Type B pancreatic cell (in vitro differentiated cells): ENCODE data around the gene COL26A1. TPM values are rescaled to one million over a fixed set of nuclear protein-coding genes. Genes with fewer than 3 reads are reported as not detected.

Experiments
- DNase-seq: peaks from one replicate; pipeline ENCODE4 v3.0.0; 2021; ENCODE audit warnings: mixed read lengths; ENCODE audit not compliant: unreplicated experiment; ENCODE audit errors: extremely low spot score
- H3K27ac Mint-ChIP-seq: 2 replicates; pipeline ENCODE4 v1.8.0; 2021; ENCODE audit warnings: mild to moderate bottlenecking, mixed read lengths
- H3K27me3 Mint-ChIP-seq: 2 replicates; pipeline ENCODE4 v1.8.0; 2021; ENCODE audit warnings: mixed read lengths
- H3K36me3 Mint-ChIP-seq: 2 replicates; pipeline ENCODE4 v1.8.0; 2021; ENCODE audit warnings: mixed read lengths
- H3K4me1 Mint-ChIP-seq: one replicate; pipeline ENCODE4 v1.8.0; 2021; ENCODE audit warnings: mixed read lengths; ENCODE audit not compliant: unreplicated experiment
- H3K4me3 Mint-ChIP-seq: 2 replicates; pipeline ENCODE4 v1.8.0; 2021; ENCODE audit warnings: mild to moderate bottlenecking, mixed read lengths
- H3K9me3 Mint-ChIP-seq: 2 replicates; pipeline ENCODE4 v1.8.0; 2021; ENCODE audit warnings: mixed read lengths
- CTCF ChIP-seq: fragments of 200-600 bp; sonication (generic); conservative IDR thresholded peaks from 2 replicates; pipeline ENCODE4 v1.5.0; 2021; ENCODE audit warnings: antibody characterized with exemption, mild to moderate bottlenecking
- total RNA-seq: library from RNA; stranded (reverse); gene quantifications from 2 replicates; pipeline ENCODE4 v1.2.1, GENCODE V29; 2021; ENCODE audit warnings: low replicate concordance

COL26A1 gene
- total RNA-seq, 1 donor from 2014 or later, result 47.9 TPM

- Mint-ChIP-seq H3K27ac (peak overlapping the region; percentile 33), H3K36me3 (peaks cover 5% of the 10 kb centered on the region), H3K4me1 (no peaks in the 10 kb centered on the region), H3K27me3 (no peaks in the 10 kb centered on the region), H3K9me3 (no peaks in the 10 kb centered on the region), H3K4me3 (no peak overlapping the region)
- no peak for TF ChIP-seq CTCF
- DNase-seq, result no peak
These were observed 185.4 kb downstream of the COL26A1 start for GRCh38 chr7:101547916-101548661.

GRCh38 chr7:101549734-101550133, 187.1 kb downstream of the COL26A1 start:
- H3K27me3 Mint-ChIP-seq, result no peaks in the 10 kb centered on the region
- H3K4me1 Mint-ChIP-seq, result no peaks in the 10 kb centered on the region
- TF ChIP-seq CTCF, result no peak
- no peak overlapping the region for H3K27ac Mint-ChIP-seq
- H3K4me3 Mint-ChIP-seq, result no peak overlapping the region
- peaks cover 5% of the 10 kb centered on the region for H3K36me3 Mint-ChIP-seq
- DNase-seq, result no peak
- H3K9me3 Mint-ChIP-seq, result no peaks in the 10 kb centered on the region

GRCh38 chr7:101550641-101551541, 188.2 kb downstream of the COL26A1 start:
- no peaks in the 10 kb centered on the region for H3K9me3 Mint-ChIP-seq
- H3K4me1 Mint-ChIP-seq, result no peaks in the 10 kb centered on the region
- H3K4me3 Mint-ChIP-seq, result no peak overlapping the region
- no peak overlapping the region for H3K27ac Mint-ChIP-seq
- DNase-seq, result peak; percentile 67
- no peaks in the 10 kb centered on the region for H3K27me3 Mint-ChIP-seq
- no peak for TF ChIP-seq CTCF
- H3K36me3 Mint-ChIP-seq, result peaks cover 5% of the 10 kb centered on the region

GRCh38 chr7:101553018-101553770, 190.5 kb downstream of the COL26A1 start:
- Mint-ChIP-seq H3K4me3 (no peak overlapping the region), H3K36me3 (peaks cover 7% of the 10 kb centered on the region), H3K27me3 (no peaks in the 10 kb centered on the region), H3K4me1 (no peaks in the 10 kb centered on the region), H3K9me3 (no peaks in the 10 kb centered on the region), H3K27ac (no peak overlapping the region)
- no peak for TF ChIP-seq CTCF
- DNase-seq, result peak; percentile 65

GRCh38 chr7:101553771-101554445, 191.2 kb downstream of the COL26A1 start:
- peak; percentile 49 for DNase-seq
- Mint-ChIP-seq H3K4me1 (no peaks in the 10 kb centered on the region), H3K27me3 (no peaks in the 10 kb centered on the region), H3K27ac (no peak overlapping the region), H3K9me3 (no peaks in the 10 kb centered on the region), H3K36me3 (peaks cover 7% of the 10 kb centered on the region), H3K4me3 (no peak overlapping the region)
- no peak for TF ChIP-seq CTCF
